ENCODE results near the gene FFAR4.

DNA sequence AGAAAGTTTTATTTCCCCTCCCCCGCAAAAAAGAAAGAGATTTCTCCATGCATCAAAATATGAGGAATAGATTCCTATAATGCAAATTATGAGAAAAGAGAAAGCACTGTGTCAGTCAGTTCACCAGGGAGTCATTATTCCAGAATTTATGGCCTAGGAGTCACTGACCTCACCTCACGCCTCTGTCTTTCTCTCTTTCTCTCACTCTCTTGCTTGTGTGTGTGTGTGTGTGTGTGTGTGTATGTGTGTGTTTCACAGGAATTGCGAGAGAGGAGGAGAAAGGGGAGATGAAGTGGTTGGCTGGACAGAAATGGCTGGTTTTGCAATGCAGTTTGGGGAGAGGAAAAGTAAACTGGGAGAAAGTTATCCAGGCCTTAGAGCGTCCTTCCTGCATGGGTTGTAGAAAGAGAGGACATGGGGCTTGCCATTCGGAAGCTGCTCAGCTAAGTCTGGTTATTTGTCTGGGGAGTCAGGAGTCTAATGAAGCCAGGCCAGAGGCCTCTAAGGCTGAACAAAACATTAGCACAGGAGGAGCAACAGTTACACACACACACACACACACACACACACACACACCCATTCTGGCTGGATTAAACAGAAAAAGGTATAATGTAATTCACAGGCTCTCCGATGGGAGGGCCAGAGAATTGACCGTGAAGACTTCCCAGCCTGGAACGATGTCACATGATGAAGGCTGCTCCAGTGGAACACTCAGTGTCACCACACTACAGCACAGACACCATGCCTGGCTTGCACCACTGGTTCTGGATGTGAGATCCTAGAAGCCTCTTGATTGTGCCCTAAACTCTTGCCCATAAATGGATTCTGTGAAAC lies 12.8 kb upstream of the FFAR4 start:
- TF ChIP-seq, protein P1, sequence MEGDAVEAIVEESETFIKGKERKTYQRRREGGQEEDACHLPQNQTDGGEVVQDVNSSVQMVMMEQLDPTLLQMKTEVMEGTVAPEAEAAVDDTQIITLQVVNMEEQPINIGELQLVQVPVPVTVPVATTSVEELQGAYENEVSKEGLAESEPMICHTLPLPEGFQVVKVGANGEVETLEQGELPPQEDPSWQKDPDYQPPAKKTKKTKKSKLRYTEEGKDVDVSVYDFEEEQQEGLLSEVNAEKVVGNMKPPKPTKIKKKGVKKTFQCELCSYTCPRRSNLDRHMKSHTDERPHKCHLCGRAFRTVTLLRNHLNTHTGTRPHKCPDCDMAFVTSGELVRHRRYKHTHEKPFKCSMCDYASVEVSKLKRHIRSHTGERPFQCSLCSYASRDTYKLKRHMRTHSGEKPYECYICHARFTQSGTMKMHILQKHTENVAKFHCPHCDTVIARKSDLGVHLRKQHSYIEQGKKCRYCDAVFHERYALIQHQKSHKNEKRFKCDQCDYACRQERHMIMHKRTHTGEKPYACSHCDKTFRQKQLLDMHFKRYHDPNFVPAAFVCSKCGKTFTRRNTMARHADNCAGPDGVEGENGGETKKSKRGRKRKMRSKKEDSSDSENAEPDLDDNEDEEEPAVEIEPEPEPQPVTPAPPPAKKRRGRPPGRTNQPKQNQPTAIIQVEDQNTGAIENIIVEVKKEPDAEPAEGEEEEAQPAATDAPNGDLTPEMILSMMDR (IDR thresholded peaks at IDR 0.05), result no peak
- TF ChIP-seq POLR2AphosphoS5 (IDR thresholded peaks at IDR 0.05; ENCODE audit: insufficient read depth in 1 of 2, low read depth in 1 of 2), result no peak
